ENCODE measurements around the gene AADAC.
"Not testable (repeated sequence)": the region's sequence is repeated elsewhere in the genome, so short reads cannot be mapped to it uniquely, and the experiment has no call there.

The AADAC gene

GRCh38 chr3:151804267-151804666, 9.6 kb upstream of the AADAC start:
- H3K9ac ChIP-seq (ENCODE audit: low read length), result no peak overlapping the region
- H3K9me3 ChIP-seq (ENCODE audit: control insufficient read depth, low read length), result no peaks in the 10 kb centered on the region
- no peaks in the 10 kb centered on the region for H3K4me1 ChIP-seq (ENCODE audit: control insufficient read depth, insufficient read depth, low read length)
- H3K4me3 ChIP-seq (ENCODE audit: low read length), result no peak overlapping the region
- no peaks in the 10 kb centered on the region for H3K36me3 ChIP-seq (ENCODE audit: control insufficient read depth, insufficient read depth, low read length)
- no peaks in the 10 kb centered on the region for H3K27me3 ChIP-seq (ENCODE audit: control insufficient read depth, insufficient read depth, low read length)

GRCh38 chr3:151806838-151807237, 7.1 kb upstream of the AADAC start:
- Histone ChIP-seq H3K9ac (ENCODE audit: low read length) (no peak overlapping the region), H3K36me3 (ENCODE audit: control insufficient read depth, insufficient read depth, low read length) (no peaks in the 10 kb centered on the region), H3K4me3 (ENCODE audit: low read length) (no peak overlapping the region), H3K4me1 (ENCODE audit: control insufficient read depth, insufficient read depth, low read length) (no peaks in the 10 kb centered on the region), H3K27me3 (ENCODE audit: control insufficient read depth, insufficient read depth, low read length) (no peaks in the 10 kb centered on the region), H3K9me3 (ENCODE audit: control insufficient read depth, low read length) (no peaks in the 10 kb centered on the region)

GRCh38 chr3:151808926-151809325, 5.0 kb upstream of the AADAC start:
- not testable (repeated sequence) for H3K36me3 ChIP-seq (ENCODE audit: control insufficient read depth, insufficient read depth, low read length); H3K4me1 ChIP-seq (ENCODE audit: control insufficient read depth, insufficient read depth, low read length); H3K9ac ChIP-seq (ENCODE audit: low read length); H3K4me3 ChIP-seq (ENCODE audit: low read length); H3K9me3 ChIP-seq (ENCODE audit: control insufficient read depth, low read length); H3K27me3 ChIP-seq (ENCODE audit: control insufficient read depth, insufficient read depth, low read length)

GRCh38 chr3:151811474-151811873, 2.4 kb upstream of the AADAC start:
- no peak overlapping the region for H3K4me3 ChIP-seq (ENCODE audit: low read length)
- H3K4me1 ChIP-seq (ENCODE audit: control insufficient read depth, insufficient read depth, low read length), result peaks cover 7% of the 10 kb centered on the region
- no peaks in the 10 kb centered on the region for H3K27me3 ChIP-seq (ENCODE audit: control insufficient read depth, insufficient read depth, low read length)
- no peaks in the 10 kb centered on the region for H3K9me3 ChIP-seq (ENCODE audit: control insufficient read depth, low read length)
- H3K9ac ChIP-seq (ENCODE audit: low read length), result no peak overlapping the region
- no peaks in the 10 kb centered on the region for H3K36me3 ChIP-seq (ENCODE audit: control insufficient read depth, insufficient read depth, low read length)

GRCh38 chr3:151814588-151814987, 672 bp downstream of the AADAC start:
- Histone ChIP-seq H3K9ac (ENCODE audit: low read length) (no peak overlapping the region), H3K36me3 (ENCODE audit: control insufficient read depth, insufficient read depth, low read length) (no peaks in the 10 kb centered on the region), H3K27me3 (ENCODE audit: control insufficient read depth, insufficient read depth, low read length) (no peaks in the 10 kb centered on the region), H3K4me3 (ENCODE audit: low read length) (no peak overlapping the region), H3K4me1 (ENCODE audit: control insufficient read depth, insufficient read depth, low read length) (peaks cover 8% of the 10 kb centered on the region), H3K9me3 (ENCODE audit: control insufficient read depth, low read length) (no peaks in the 10 kb centered on the region)

- Histone ChIP-seq H3K4me1 (ENCODE audit: control insufficient read depth, insufficient read depth, low read length) (peaks cover 8% of the 10 kb centered on the region), H3K4me3 (ENCODE audit: low read length) (no peak overlapping the region), H3K27me3 (ENCODE audit: control insufficient read depth, insufficient read depth, low read length) (no peaks in the 10 kb centered on the region), H3K36me3 (ENCODE audit: control insufficient read depth, insufficient read depth, low read length) (no peaks in the 10 kb centered on the region), H3K9ac (ENCODE audit: low read length) (peak overlapping the region; percentile 50), H3K9me3 (ENCODE audit: control insufficient read depth, low read length) (no peaks in the 10 kb centered on the region)
Measured at GRCh38 chr3:151816091-151816604, 2.2 kb downstream of the AADAC start.

- Histone ChIP-seq H3K4me1 (ENCODE audit: control insufficient read depth, insufficient read depth, low read length) (peaks cover 8% of the 10 kb centered on the region), H3K9ac (ENCODE audit: low read length) (no peak overlapping the region), H3K36me3 (ENCODE audit: control insufficient read depth, insufficient read depth, low read length) (no peaks in the 10 kb centered on the region), H3K27me3 (ENCODE audit: control insufficient read depth, insufficient read depth, low read length) (no peaks in the 10 kb centered on the region), H3K4me3 (ENCODE audit: low read length) (no peak overlapping the region), H3K9me3 (ENCODE audit: control insufficient read depth, low read length) (no peaks in the 10 kb centered on the region)
Measured at GRCh38 chr3:151817473-151817872, 3.6 kb downstream of the AADAC start.

GRCh38 chr3:151818361-151818760, 4.4 kb downstream of the AADAC start:
- Histone ChIP-seq H3K4me3 (ENCODE audit: low read length) (no peak overlapping the region), H3K27me3 (ENCODE audit: control insufficient read depth, insufficient read depth, low read length) (no peaks in the 10 kb centered on the region), H3K9me3 (ENCODE audit: control insufficient read depth, low read length) (no peaks in the 10 kb centered on the region), H3K36me3 (ENCODE audit: control insufficient read depth, insufficient read depth, low read length) (no peaks in the 10 kb centered on the region), H3K4me1 (ENCODE audit: control insufficient read depth, insufficient read depth, low read length) (peaks cover 8% of the 10 kb centered on the region), H3K9ac (ENCODE audit: low read length) (no peak overlapping the region)

- Histone ChIP-seq H3K4me1 (ENCODE audit: control insufficient read depth, insufficient read depth, low read length) (peaks cover 5% of the 10 kb centered on the region), H3K36me3 (ENCODE audit: control insufficient read depth, insufficient read depth, low read length) (no peaks in the 10 kb centered on the region), H3K4me3 (ENCODE audit: low read length) (no peak overlapping the region), H3K9me3 (ENCODE audit: control insufficient read depth, low read length) (no peaks in the 10 kb centered on the region), H3K27me3 (ENCODE audit: control insufficient read depth, insufficient read depth, low read length) (no peaks in the 10 kb centered on the region), H3K9ac (ENCODE audit: low read length) (no peak overlapping the region)
Measured at GRCh38 chr3:151819910-151820309, 6.0 kb downstream of the AADAC start.

GRCh38 chr3:151827816-151828215, 13.9 kb downstream of the AADAC start:
- H3K4me1 ChIP-seq (ENCODE audit: control insufficient read depth, insufficient read depth, low read length), result no peaks in the 10 kb centered on the region
- H3K9ac ChIP-seq (ENCODE audit: low read length), result no peak overlapping the region
- no peak overlapping the region for H3K4me3 ChIP-seq (ENCODE audit: low read length)
- no peaks in the 10 kb centered on the region for H3K36me3 ChIP-seq (ENCODE audit: control insufficient read depth, insufficient read depth, low read length)
- no peaks in the 10 kb centered on the region for H3K27me3 ChIP-seq (ENCODE audit: control insufficient read depth, insufficient read depth, low read length)
- no peaks in the 10 kb centered on the region for H3K9me3 ChIP-seq (ENCODE audit: control insufficient read depth, low read length)

GRCh38 chr3:151835751-151836525, 22.0 kb downstream of the AADAC start:
- Histone ChIP-seq H3K9ac (ENCODE audit: low read length) (no peak overlapping the region), H3K4me1 (ENCODE audit: control insufficient read depth, insufficient read depth, low read length) (no peaks in the 10 kb centered on the region)

GRCh38 chr3:151837057-151837456, 23.1 kb downstream of the AADAC start:
- Histone ChIP-seq H3K4me3 (ENCODE audit: low read length) (no peak overlapping the region), H3K9me3 (ENCODE audit: control insufficient read depth, low read length) (no peaks in the 10 kb centered on the region), H3K4me1 (ENCODE audit: control insufficient read depth, insufficient read depth, low read length) (no peaks in the 10 kb centered on the region)

More at GRCh38 chr3:151835751-151836525, 22.0 kb downstream of the AADAC start:
- H3K36me3 ChIP-seq (ENCODE audit: control insufficient read depth, insufficient read depth, low read length), result no peaks in the 10 kb centered on the region
- no peaks in the 10 kb centered on the region for H3K27me3 ChIP-seq (ENCODE audit: control insufficient read depth, insufficient read depth, low read length)
- no peak overlapping the region for H3K4me3 ChIP-seq (ENCODE audit: low read length)
- H3K9me3 ChIP-seq (ENCODE audit: control insufficient read depth, low read length), result no peaks in the 10 kb centered on the region

More at GRCh38 chr3:151837057-151837456, 23.1 kb downstream of the AADAC start:
- Histone ChIP-seq H3K36me3 (ENCODE audit: control insufficient read depth, insufficient read depth, low read length) (no peaks in the 10 kb centered on the region), H3K27me3 (ENCODE audit: control insufficient read depth, insufficient read depth, low read length) (no peaks in the 10 kb centered on the region), H3K9ac (ENCODE audit: low read length) (no peak overlapping the region)
